Measurements from ENCODE around the gene BARX1.

DNA sequence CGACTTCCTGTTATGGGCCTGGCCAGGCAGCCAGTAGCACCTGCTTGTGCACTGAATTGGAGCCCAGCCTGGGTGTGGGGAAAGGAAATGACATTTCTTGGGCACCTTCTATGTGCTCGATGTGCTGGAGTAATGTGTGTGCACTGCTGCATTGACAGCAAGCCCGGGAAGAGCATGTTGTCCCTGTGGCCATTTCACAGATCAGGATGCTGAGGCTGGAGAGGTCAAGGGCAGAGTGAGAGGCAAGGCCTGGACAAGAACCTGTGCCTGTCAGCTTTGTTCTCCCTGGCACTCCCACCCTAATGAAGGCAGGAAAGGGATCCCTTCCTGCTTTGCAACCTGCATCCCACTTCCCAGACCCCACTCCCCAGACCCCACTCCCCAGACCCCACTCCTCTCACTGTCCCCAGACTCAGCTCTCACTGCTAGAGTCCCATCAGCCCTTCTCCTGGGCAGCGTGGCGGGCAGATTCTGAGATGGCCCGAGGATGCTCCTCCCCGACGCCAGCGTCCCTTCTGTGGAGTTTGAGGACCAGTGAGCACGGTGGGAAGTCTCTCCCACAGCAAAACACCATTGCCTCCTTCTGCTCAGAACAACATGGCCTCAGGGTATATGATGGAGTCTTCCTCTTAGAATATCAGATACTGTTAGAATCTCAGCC, 49.6 kb downstream of the BARX1 start:
- TF ChIP-seq POLR2AphosphoS5 (IDR thresholded peaks at IDR 0.05): no peak
- no peak for TF ChIP-seq CTCF (IDR thresholded peaks at IDR 0.05)
- no peak for TF ChIP-seq POLR2A (IDR thresholded peaks at IDR 0.05)

Data from gastroesophageal sphincter (tissue), 3 donors.